ENCODE data around the gene ELMO1.

ELMO1 gene

GRCh38 chr7:37256631-37257030 lies 192.0 kb downstream of the ELMO1 start:
- TF ChIP-seq GATA1 (IDR thresholded peaks at IDR 0.05; ENCODE audit: low read depth, low read length) (no peak), POLR2A (IDR thresholded peaks at IDR 0.05; ENCODE audit: low read length) (no peak)
- DNase-seq, result no peak

- no peak for TF ChIP-seq POLR2A (IDR thresholded peaks at IDR 0.05; ENCODE audit: low read length)
- DNase-seq, result no peak
These were observed 193.2 kb downstream of the ELMO1 start for GRCh38 chr7:37255327-37255944.

DNA sequence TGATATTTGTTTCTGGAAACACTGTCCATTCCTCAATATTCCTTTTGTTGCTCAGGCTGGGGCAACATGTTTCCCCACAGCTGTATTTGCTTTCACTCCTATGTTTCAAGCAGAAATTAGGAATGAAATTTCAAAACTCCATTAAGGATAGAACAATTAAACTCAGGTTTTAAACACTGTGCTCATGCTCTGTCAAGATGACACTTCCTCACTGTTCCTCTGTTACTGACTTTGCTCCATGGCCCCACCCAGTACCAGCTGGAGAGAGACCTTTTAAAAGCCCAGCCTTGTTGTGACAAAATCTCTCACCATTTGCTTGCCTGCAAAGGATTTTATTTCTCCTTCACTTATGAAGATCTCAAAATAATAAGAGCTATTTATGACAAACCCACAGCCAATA lies 197.4 kb downstream of the ELMO1 start:
- TF ChIP-seq GATA1 (IDR thresholded peaks at IDR 0.05; ENCODE audit: low read depth, low read length), result no peak
- TF ChIP-seq POLR2A (IDR thresholded peaks at IDR 0.05; ENCODE audit: low read length), result no peak
- DNase-seq, result no peak

DNA sequence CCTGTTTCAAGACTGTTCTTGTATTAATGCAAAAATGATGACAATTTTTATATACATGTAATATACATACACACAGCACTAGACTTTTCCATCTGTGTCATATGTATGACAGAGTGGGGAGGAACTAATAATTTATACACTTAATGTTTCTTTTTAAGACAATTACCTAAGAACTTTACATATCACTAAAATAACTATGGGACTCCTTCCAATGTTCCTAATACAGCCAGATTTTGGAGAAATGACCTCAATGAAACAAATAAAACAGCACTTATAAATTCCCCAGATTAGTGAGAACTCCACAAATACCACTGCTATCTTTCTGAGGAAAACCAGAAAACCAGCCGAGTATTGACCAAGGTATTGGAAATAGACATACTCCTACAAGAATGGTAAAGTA lies 199.4 kb downstream of the ELMO1 start:
- TF ChIP-seq GATA1 (IDR thresholded peaks at IDR 0.05; ENCODE audit: low read depth, low read length) (no peak), POLR2A (IDR thresholded peaks at IDR 0.05; ENCODE audit: low read length) (no peak)
- DNase-seq, result no peak

DNA sequence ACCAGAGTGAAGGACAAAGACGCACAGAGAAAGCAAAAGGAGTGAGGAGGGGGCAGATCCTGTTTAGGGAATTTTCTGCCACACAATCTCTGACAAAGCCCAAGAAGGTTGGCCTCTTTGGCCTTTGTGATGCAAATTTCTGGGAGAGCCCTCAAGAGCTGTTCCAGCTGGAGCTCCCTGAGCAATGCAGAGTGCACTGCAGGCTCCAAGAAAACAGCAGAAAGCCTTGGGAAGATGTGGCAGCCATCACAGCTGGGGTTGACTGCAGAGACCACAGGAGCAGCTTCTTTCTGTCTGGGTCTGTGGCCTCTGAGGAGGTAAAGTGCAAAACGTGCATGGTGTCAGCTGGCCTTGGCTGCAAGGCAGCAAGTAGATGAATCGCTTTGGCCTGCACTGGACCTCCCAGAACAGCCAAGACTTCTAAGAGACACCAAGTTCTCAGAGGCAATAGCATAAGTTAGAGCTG lies 200.2 kb downstream of the ELMO1 start:
- no peak for DNase-seq
- no peak for TF ChIP-seq POLR2A (IDR thresholded peaks at IDR 0.05; ENCODE audit: low read length)
- no peak for TF ChIP-seq GATA1 (IDR thresholded peaks at IDR 0.05; ENCODE audit: low read depth, low read length)

GRCh38 chr7:37247861-37248260 lies 200.8 kb downstream of the ELMO1 start:
- TF ChIP-seq GATA1 (IDR thresholded peaks at IDR 0.05; ENCODE audit: low read depth, low read length), result no peak
- no peak for DNase-seq

DNA sequence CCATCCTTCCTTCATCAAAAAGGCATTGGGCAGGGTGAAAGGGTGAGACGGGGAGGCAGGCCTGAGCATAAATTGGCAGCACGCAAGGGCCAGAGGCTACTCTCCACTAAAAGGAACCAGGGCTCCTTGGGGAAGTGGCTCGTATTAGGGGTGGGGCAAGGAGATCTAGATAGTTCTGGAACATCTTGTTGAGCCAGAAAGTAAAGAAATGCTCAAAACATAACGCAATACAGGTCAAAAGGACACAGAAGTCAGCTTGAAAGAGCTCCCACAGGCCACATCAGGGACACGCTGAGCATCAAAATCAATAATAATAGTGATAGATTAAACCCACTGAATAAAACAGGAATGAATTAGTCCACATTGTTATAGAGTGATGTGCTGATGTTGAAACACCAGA lies 203.1 kb downstream of the ELMO1 start:
- TF ChIP-seq GATA1 (IDR thresholded peaks at IDR 0.05; ENCODE audit: low read depth, low read length) (no peak), POLR2A (IDR thresholded peaks at IDR 0.05; ENCODE audit: low read length) (no peak)
- DNase-seq, result no peak

- DNase-seq, result no peak
- TF ChIP-seq POLR2A (IDR thresholded peaks at IDR 0.05; ENCODE audit: low read length) (no peak), GATA1 (IDR thresholded peaks at IDR 0.05; ENCODE audit: low read depth, low read length) (no peak)
These were observed 211.8 kb downstream of the ELMO1 start for GRCh38 chr7:37236906-37237305.

DNA sequence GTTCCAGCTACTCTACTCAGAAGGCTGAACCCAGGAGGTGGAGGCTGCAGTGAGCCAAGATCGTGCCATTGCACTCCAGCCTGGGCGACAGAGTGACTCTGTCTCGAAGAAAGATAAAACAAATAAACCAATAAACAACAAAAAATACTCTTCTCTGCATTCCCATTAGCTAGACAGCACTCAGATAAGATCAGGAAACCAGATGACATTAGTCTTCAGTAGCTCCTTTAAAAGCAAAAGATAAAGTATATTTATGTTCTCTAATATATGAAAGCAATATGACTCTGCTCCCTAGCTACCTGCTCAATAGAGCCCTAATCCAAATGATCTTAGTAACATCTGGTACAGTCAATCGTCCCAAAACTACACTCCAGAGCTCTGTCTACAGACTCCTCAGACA lies 212.9 kb downstream of the ELMO1 start:
- DNase-seq, result no peak

DNA sequence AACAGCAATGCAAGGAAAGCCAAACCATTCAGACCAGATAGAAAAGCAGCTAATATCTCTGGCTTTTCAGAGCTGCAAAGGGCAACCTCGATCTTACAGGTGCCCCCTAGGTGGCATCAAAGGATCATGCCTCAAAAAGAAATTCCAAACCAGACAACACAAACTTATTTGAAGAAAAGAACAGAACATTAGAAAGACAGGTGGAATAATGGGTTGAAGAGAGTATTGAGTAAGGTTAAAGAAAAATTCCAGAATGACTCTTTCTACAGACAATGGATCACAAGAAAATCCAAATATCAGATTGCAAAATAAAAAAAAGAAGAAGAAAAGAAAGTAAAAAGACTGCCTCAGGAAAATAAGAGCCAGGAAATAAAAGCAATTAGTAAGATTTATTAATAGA lies 213.7 kb downstream of the ELMO1 start:
- DNase-seq, result peak; percentile 15 to 37
- no peak for TF ChIP-seq GATA1 (IDR thresholded peaks at IDR 0.05; ENCODE audit: low read depth, low read length)
- no peak for TF ChIP-seq POLR2A (IDR thresholded peaks at IDR 0.05; ENCODE audit: low read length)

More for the DNA sequence above, 212.9 kb downstream of the ELMO1 start:
- TF ChIP-seq GATA1 (IDR thresholded peaks at IDR 0.05; ENCODE audit: low read depth, low read length) (no peak), POLR2A (IDR thresholded peaks at IDR 0.05; ENCODE audit: low read length) (no peak)

DNA sequence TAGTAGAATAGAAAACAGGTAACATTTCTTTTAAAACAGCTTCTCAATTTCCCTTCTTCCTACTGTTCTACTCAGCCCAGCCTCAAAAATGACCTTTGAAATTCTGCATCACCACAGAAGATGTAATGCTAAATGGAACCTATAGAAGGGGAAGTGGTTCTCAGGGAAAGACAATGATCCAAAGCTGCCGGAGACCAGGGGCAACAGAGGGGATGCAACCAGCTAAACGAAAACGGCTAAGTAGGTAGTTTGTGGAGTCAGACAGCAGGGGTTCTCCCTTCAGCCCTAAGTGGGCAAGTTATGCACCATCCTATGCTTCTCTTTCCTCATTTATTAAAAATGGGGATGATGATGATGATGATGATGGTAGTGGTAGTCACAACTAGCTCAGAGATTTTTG lies 214.3 kb downstream of the ELMO1 start:
- DNase-seq, result no peak
- no peak for TF ChIP-seq POLR2A (IDR thresholded peaks at IDR 0.05; ENCODE audit: low read length)
- no peak for TF ChIP-seq GATA1 (IDR thresholded peaks at IDR 0.05; ENCODE audit: low read depth, low read length)

GRCh38 chr7:37231613-37232012 lies 217.1 kb downstream of the ELMO1 start:
- TF ChIP-seq POLR2A (IDR thresholded peaks at IDR 0.05; ENCODE audit: low read length) (no peak), GATA1 (IDR thresholded peaks at IDR 0.05; ENCODE audit: low read depth, low read length) (no peak)

DNA sequence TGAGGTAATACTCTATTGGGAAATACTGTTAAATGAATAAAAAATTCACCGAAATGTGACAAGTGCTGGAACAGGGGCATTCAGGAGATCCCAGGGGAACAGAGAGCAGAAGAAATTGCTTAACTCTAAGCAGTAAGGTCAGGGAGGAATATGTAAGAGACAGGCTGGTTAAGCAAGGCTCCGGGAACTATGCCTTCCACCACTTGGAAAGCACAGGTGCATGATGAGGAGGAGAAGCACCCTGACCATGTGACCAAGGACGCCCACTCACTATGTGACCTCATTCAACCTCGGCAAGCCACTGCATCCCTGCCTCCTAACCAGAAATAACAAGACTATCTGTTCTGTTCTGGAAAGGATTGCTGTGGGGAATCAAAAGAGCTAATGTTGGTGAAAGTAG lies 218.4 kb downstream of the ELMO1 start:
- no peak for DNase-seq

More at GRCh38 chr7:37231613-37232012, 217.1 kb downstream of the ELMO1 start:
- DNase-seq, result no peak

DNA sequence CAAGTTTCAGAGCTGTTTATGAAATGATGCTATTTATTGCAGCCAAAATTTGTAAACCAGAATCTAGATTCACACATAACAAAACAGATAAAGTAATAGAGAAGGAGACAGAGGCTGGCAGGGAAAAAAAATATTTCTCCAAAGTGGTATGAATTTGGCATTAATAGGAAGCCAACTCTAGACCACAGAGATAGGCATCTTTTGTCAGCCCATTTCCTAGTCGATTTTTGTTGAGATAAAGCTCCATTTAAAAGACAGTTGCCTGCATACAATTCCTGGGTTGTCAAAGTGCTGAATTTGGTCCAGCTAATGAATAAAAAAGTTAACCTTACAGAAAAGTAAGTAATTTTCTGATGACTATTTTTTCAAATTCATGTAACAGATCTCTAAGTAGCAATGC lies 219.3 kb downstream of the ELMO1 start:
- TF ChIP-seq GATA1 (IDR thresholded peaks at IDR 0.05; ENCODE audit: low read depth, low read length) (no peak), POLR2A (IDR thresholded peaks at IDR 0.05; ENCODE audit: low read length) (no peak)
- no peak for DNase-seq

More for the DNA sequence above, 218.4 kb downstream of the ELMO1 start:
- no peak for TF ChIP-seq GATA1 (IDR thresholded peaks at IDR 0.05; ENCODE audit: low read depth, low read length)
- TF ChIP-seq POLR2A (IDR thresholded peaks at IDR 0.05; ENCODE audit: low read length), result no peak

GRCh38 chr7:37225285-37225969 lies 223.2 kb downstream of the ELMO1 start:
- TF ChIP-seq POLR2A (IDR thresholded peaks at IDR 0.05; ENCODE audit: low read length), result no peak

More at GRCh38 chr7:37225285-37225969, 223.2 kb downstream of the ELMO1 start:
- DNase-seq, result no peak
